Heart left ventricle (tissue), 13 donors: ENCODE data around the gene DOCK1.

Source experiments
- CTCF ChIP-seq, 12 donors: fragments of 200-600 bp; sonication (generic) in 4 of 12; IDR thresholded peaks; one replicate each; pipeline versions ENCODE4 v1.5.0 to v1.8.0; 2018 to 2022; ENCODE audit warnings: antibody characterized with exemption in 12 of 12, mild to moderate bottlenecking in 5 of 12
- POLR2A ChIP-seq, 2 donors: fragments of 450-650 bp; IDR thresholded peaks; one replicate each; pipeline ENCODE4 v1.6.1; 2017; ENCODE audit warnings: antibody characterized with exemption in 2 of 2, mild to moderate bottlenecking in 2 of 2, moderate library complexity in 2 of 2
- donor health status: ischemic (EF 13 %, LVEDD 7.1; RV severe dilation, severe dysfunction).
- donor health status: DM: no; HTN: yes; CAD: no.
- donor health status: DM: no; HTN: no; CAD: no.
- donor health status: ischemic (EF 25% LVEDD 6.9; RV normal size, moderate dysfunction).
- donor health status: ischemic (EF 25% LVEDD 5.7; RV mildly dilated, moderate dysfunction).
- donor health status: ischemic (EF 35%, LVEDD 5.7; RV mildly dilated, moderate dysfunction).
- donor health status: nonischemic (EF 11% LVEDD 7.7; RV severe dilation, severe dysfunction).
- donor health status: DM: yes; HTN: yes; CAD: no.
- donor health status: PGD.
- donor health status: ischemic (EF 29% LVEDD 5.4; RV normal size, mild dysfunction).
- donor health status: nonischemic (EF 23%, LVEDD 6.1; RV moderate dilation, normal function).

- no peak for TF ChIP-seq POLR2A (IDR thresholded peaks at IDR 0.05)
- no peak for TF ChIP-seq CTCF (IDR thresholded peaks at IDR 0.05)
These were observed 37.5 kb upstream of the DOCK1 start for GRCh38 chr10:126867567-126868365.
